Smooth muscle cell (in vitro differentiated cells): ENCODE measurements around the gene GTF2F1. TPM values are rescaled to one million over a fixed set of nuclear protein-coding genes. Genes with fewer than 3 reads are reported as not detected.

Experiments used
- DNase-seq: peaks from one replicate; lab custom pipeline; 2025; ENCODE audit not compliant: unreplicated experiment; lab: John Stamatoyannopoulos, UW
- H2AFZ ChIP-seq: fragments of 200-600 bp; sonication (generic); 2 replicates; pipeline ENCODE4 v1.6.0; 2016; ENCODE audit warnings: antibody characterized with exemption, low read depth, mild to moderate bottlenecking
- H3F3A ChIP-seq: fragments of 200-600 bp; sonication (generic); 2 replicates; pipeline ENCODE4 v1.6.0; 2017; ENCODE audit warnings: antibody characterized with exemption, low read depth
- H3K27ac ChIP-seq: fragments of 200-600 bp; sonication (generic); 2 replicates; pipeline ENCODE4 v1.5.1; 2016; ENCODE audit warnings: low read depth, mild to moderate bottlenecking
- H3K27me3 ChIP-seq: fragments of 200-600 bp; sonication (generic); 2 replicates; pipeline ENCODE4 v1.6.1; 2016; ENCODE audit warnings: low read depth, mild to moderate bottlenecking
- H3K36me3 ChIP-seq: fragments of 200-600 bp; sonication (generic); 2 replicates; pipeline ENCODE4 v1.5.1; 2016; ENCODE audit warnings: low read depth
- H3K4me1 ChIP-seq: fragments of 200-600 bp; sonication (generic); 2 replicates; pipeline ENCODE4 v1.5.1; 2016; ENCODE audit warnings: low read depth
- H3K4me2 ChIP-seq: fragments of 200-600 bp; sonication (generic); 2 replicates; pipeline ENCODE4 v1.6.0; 2016; ENCODE audit warnings: mild to moderate bottlenecking
- H3K4me3 ChIP-seq: fragments of 200-600 bp; sonication (generic); 2 replicates; pipeline ENCODE4 v1.5.1; 2016; ENCODE audit warnings: mild to moderate bottlenecking
- H3K79me2 ChIP-seq: fragments of 200-600 bp; sonication (generic); 2 replicates; pipeline ENCODE4 v1.6.0; 2016; ENCODE audit warnings: low read depth, mild to moderate bottlenecking
- H3K9ac ChIP-seq: fragments of 200-600 bp; sonication (generic); 2 replicates; pipeline ENCODE4 v1.6.0; 2016; ENCODE audit warnings: low read depth
- H3K9me3 ChIP-seq: fragments of 200-600 bp; sonication (generic); replicated peaks from 2 replicates; pipeline ENCODE4 v1.5.1; 2016; ENCODE audit warnings: low read depth
- H4K20me1 ChIP-seq: fragments of 200-600 bp; sonication (generic); 2 replicates; pipeline ENCODE4 v1.6.0; 2016; ENCODE audit warnings: low read depth
- WGBS: methylation state at CpG from one replicate; pipeline ENCODE4 v1.1.7; 2016; ENCODE audit warnings: low lambda C conversion rate; 5-methylcytosine and 5-hydroxymethylcytosine counted together
- polyA plus RNA-seq: library from polyadenylated mRNA; unstranded; fragments of >200 nt; fragmentation: Nextera tagmentation; extraction: Ambion mirVana; gene quantifications from 2 replicates; pipeline ENCODE4 v1.2.1, GENCODE V29; 2016
- total RNA-seq: library from RNA; depleted of rRNA; stranded (reverse); fragments of >200 nt; gene quantifications from 2 replicates; pipeline ENCODE4 v1.2.3, GENCODE V29; 2014
- TF ChIP-seq, protein P1 (sequence below): fragments of 200-600 bp; sonication (generic); IDR thresholded peaks from 2 replicates; pipeline ENCODE4 v1.5.1; 2017; ENCODE audit warnings: borderline replicate concordance, mild to moderate bottlenecking, antibody characterized with exemption; ENCODE audit not compliant: insufficient read depth, poor library complexity, severe bottlenecking

GTF2F1 gene
- total and polyA plus RNA-seq, 2 experiments from 2014 or later: 34.7 to 65.8 TPM

DNA sequence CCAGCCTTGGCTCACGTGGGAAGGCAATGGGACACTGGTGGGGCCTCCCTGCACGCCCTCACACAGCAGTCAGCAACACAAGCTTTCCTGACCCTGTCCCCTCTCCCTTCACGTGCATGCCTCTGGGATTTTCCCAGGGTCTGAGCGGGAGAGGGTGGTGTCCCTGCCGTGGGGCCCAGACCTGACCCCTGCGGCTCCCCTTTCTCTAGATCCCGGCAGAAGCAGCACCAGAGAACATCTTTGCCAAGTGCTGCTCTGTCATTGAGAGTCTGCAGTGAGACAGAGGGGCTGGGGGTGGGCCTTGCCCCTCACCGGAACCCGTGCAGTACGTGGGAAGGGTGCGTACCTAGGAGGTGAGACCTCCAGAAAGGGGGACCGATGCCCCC is 19.1 kb upstream of the GTF2F1 start:
- no peak overlapping the region for H3K4me2 ChIP-seq
- no peak overlapping the region for H3K4me3 ChIP-seq
- peaks cover under 1% of the 10 kb centered on the region for H4K20me1 ChIP-seq
- H2AFZ ChIP-seq: no peak overlapping the region
- 91% methylated on average over 12 of the region's 12 CpGs for WGBS
- H3K9me3 ChIP-seq: no peaks in the 10 kb centered on the region
- H3K9ac ChIP-seq: no peak overlapping the region
- no peaks in the 10 kb centered on the region for H3K27me3 ChIP-seq
- H3K79me2 ChIP-seq: no peaks in the 10 kb centered on the region
- no peaks in the 10 kb centered on the region for H3K4me1 ChIP-seq
- no peak for DNase-seq
- no peak overlapping the region for H3K27ac ChIP-seq
- no peaks in the 10 kb centered on the region for H3K36me3 ChIP-seq
- no peaks in the 10 kb centered on the region for H3F3A ChIP-seq
- TF ChIP-seq, protein P1, sequence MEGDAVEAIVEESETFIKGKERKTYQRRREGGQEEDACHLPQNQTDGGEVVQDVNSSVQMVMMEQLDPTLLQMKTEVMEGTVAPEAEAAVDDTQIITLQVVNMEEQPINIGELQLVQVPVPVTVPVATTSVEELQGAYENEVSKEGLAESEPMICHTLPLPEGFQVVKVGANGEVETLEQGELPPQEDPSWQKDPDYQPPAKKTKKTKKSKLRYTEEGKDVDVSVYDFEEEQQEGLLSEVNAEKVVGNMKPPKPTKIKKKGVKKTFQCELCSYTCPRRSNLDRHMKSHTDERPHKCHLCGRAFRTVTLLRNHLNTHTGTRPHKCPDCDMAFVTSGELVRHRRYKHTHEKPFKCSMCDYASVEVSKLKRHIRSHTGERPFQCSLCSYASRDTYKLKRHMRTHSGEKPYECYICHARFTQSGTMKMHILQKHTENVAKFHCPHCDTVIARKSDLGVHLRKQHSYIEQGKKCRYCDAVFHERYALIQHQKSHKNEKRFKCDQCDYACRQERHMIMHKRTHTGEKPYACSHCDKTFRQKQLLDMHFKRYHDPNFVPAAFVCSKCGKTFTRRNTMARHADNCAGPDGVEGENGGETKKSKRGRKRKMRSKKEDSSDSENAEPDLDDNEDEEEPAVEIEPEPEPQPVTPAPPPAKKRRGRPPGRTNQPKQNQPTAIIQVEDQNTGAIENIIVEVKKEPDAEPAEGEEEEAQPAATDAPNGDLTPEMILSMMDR: no peak

DNA sequence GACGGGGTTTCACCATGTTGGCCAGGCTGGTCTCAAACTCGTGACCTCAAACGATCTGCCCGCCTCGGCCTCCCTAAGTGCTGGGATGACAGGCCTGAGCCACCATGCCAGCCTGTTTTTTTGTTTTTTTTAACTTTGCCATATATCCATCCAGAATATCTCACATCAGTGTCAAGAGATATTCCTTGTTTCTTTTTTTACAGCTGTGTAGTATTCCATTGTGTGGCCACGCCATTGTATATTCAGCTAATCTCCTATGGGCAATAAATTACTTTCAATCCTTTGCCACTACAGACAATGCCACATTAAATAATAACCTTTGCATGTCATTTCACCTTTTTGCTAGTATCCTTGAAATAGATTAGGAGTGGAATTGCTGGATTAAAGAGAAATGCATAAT is 16.4 kb upstream of the GTF2F1 start:
- H3K4me2 ChIP-seq: no peak overlapping the region
- H3K4me3 ChIP-seq: no peak overlapping the region
- H3K9ac ChIP-seq: no peak overlapping the region
- H2AFZ ChIP-seq: no peak overlapping the region
- H3K36me3 ChIP-seq: no peaks in the 10 kb centered on the region
- H3K9me3 ChIP-seq: no peaks in the 10 kb centered on the region
- 98% methylated on average over 6 of the region's 6 CpGs for WGBS
- no peaks in the 10 kb centered on the region for H3F3A ChIP-seq
- H3K27ac ChIP-seq: no peak overlapping the region
- DNase-seq: no peak
- H4K20me1 ChIP-seq: no peaks in the 10 kb centered on the region
- no peaks in the 10 kb centered on the region for H3K79me2 ChIP-seq
- no peaks in the 10 kb centered on the region for H3K4me1 ChIP-seq
- TF ChIP-seq, protein P1: no peak
- no peaks in the 10 kb centered on the region for H3K27me3 ChIP-seq

DNA sequence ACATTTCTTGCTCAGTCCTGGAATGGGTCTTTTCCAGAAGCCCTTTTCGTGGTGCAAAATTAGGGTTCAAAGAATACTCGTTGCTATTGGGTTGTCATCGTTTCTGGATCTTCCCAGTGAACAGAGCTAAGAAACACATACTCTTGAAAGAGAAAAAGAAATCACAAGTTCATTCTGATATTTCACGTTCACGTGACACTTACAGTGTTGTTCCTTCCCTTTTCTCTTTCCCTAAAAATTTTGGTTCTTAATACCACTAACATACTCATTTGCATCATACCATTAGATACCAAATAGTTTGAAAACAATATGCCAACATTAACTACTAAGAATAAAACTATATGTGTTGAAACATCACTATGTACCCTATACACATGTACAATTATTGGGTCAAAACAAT is 13.4 kb upstream of the GTF2F1 start:
- Histone ChIP-seq H2AFZ (no peak overlapping the region), H3K36me3 (no peaks in the 10 kb centered on the region), H3K9ac (no peak overlapping the region), H3F3A (no peaks in the 10 kb centered on the region), H3K9me3 (no peaks in the 10 kb centered on the region), H3K27ac (no peak overlapping the region), H3K4me2 (no peak overlapping the region), H3K27me3 (no peaks in the 10 kb centered on the region), H3K4me3 (no peak overlapping the region), H4K20me1 (no peaks in the 10 kb centered on the region), H3K79me2 (no peaks in the 10 kb centered on the region), H3K4me1 (no peaks in the 10 kb centered on the region)
- WGBS: 95% methylated on average over 5 of the region's 5 CpGs
- no peak for DNase-seq
- TF ChIP-seq, protein P1: no peak

DNA sequence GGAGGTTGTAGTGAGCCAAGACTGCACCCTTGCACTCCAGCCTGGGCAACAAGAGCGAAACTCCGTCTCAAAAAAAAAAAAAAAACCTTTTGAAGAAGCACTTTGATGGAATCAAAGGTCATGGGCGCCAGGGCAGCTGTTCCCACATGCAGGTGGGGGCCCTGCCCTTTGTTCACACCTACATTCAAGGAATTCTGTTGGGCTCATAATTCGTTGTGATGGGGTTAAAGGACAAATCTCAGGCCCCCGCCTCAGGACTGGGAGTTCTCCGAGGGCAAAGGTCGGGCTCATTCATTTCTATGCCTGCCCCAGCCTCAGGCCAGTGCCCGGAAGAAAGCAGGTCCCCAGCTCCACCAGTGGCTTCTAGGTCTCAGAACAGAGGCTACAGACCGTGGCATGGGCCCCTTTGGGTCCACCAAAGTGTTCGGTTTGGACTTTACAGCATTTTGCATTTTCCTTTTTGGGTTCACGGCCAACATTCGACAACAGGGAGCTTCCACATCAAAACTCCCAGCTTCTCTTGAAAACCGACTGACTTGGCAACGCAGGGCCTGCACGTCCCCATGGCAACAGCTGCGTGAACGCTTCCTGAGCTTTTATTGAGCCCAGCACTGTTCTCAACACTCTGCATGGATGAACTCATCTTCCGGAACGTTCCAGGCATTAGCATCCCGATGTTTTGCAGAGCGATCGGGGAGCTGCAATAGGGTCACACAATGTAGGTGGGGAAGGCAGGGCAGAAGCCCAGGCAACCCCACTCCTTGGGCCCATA is 10.1 kb upstream of the GTF2F1 start:
- DNase-seq: no peak
- Histone ChIP-seq H3K4me2 (no peak overlapping the region), H3K79me2 (no peaks in the 10 kb centered on the region)

More for the DNA sequence above, 10.1 kb upstream of the GTF2F1 start:
- TF ChIP-seq, protein P1: no peak
- no peak overlapping the region for H2AFZ ChIP-seq
- H3K4me3 ChIP-seq: no peak overlapping the region
- H3K27ac ChIP-seq: no peak overlapping the region
- no peaks in the 10 kb centered on the region for H4K20me1 ChIP-seq
- H3K9me3 ChIP-seq: no peaks in the 10 kb centered on the region
- no peaks in the 10 kb centered on the region for H3K27me3 ChIP-seq
- no peaks in the 10 kb centered on the region for H3K4me1 ChIP-seq
- 83% methylated on average over 22 of the region's 22 CpGs for WGBS
- no peak overlapping the region for H3K9ac ChIP-seq
- no peaks in the 10 kb centered on the region for H3F3A ChIP-seq
- no peaks in the 10 kb centered on the region for H3K36me3 ChIP-seq
